Neural progenitor cell (in vitro differentiated cells): ENCODE measurements around the gene SMARCA4. TPM values are rescaled to one million over a fixed set of nuclear protein-coding genes. Genes with fewer than 3 reads are reported as not detected.

Experiments
- DNase-seq: peaks from one replicate; pipeline ENCODE4 v3.0.0-alpha.2; 2016; ENCODE audit warnings: low spot score
- H2AFZ ChIP-seq: fragments of 200-600 bp; sonication (generic); replicated peaks from 2 replicates; pipeline ENCODE4 v1.6.1; 2016; ENCODE audit warnings: antibody characterized with exemption
- H3F3A ChIP-seq: fragments of 200-600 bp; sonication (generic); 2 replicates; pipeline ENCODE4 v1.6.1; 2016; ENCODE audit warnings: antibody characterized with exemption, low read depth
- H3K27ac ChIP-seq: fragments of 200-600 bp; sonication (generic); 2 replicates; pipeline ENCODE4 v1.5.1; 2016; ENCODE audit warnings: mild to moderate bottlenecking
- H3K27me3 ChIP-seq: fragments of 200-600 bp; sonication (generic); 2 replicates; pipeline ENCODE4 v1.6.1; 2016; ENCODE audit warnings: mild to moderate bottlenecking, moderate library complexity
- H3K36me3 ChIP-seq: fragments of 200-600 bp; sonication (generic); 2 replicates; pipeline ENCODE4 v1.5.1; 2016
- H3K4me1 ChIP-seq: fragments of 200-600 bp; sonication (generic); 2 replicates; pipeline ENCODE4 v1.6.1; 2016; ENCODE audit warnings: mixed run types
- H3K4me2 ChIP-seq: fragments of 200-600 bp; sonication (generic); 2 replicates; pipeline ENCODE4 v1.6.1; 2016
- H3K4me3 ChIP-seq: fragments of 200-600 bp; sonication (generic); 2 replicates; pipeline ENCODE4 v1.5.1; 2016
- H3K79me2 ChIP-seq: fragments of 200-600 bp; sonication (generic); 2 replicates; pipeline ENCODE4 v1.6.1; 2016; ENCODE audit warnings: low read depth
- H3K9ac ChIP-seq: fragments of 200-600 bp; sonication (generic); 2 replicates; pipeline ENCODE4 v1.6.1; 2016
- H3K9me3 ChIP-seq: fragments of 200-600 bp; sonication (generic); 2 replicates; pipeline ENCODE4 v1.5.1; 2016; ENCODE audit warnings: low read depth
- H4K20me1 ChIP-seq: fragments of 200-600 bp; sonication (generic); 2 replicates; pipeline ENCODE4 v1.6.1; 2016; ENCODE audit warnings: low read depth
- H3K27ac Mint-ChIP-seq: 3 replicates; pipeline ENCODE4 v1.8.0; 2021; ENCODE audit warnings: mixed read lengths
- H3K27me3 Mint-ChIP-seq: 2 replicates; pipeline ENCODE4 v1.8.0; 2022; ENCODE audit warnings: low read depth, mild to moderate bottlenecking, inconsistent platforms, moderate library complexity, mixed read lengths; ENCODE audit not compliant: insufficient read depth
- H3K36me3 Mint-ChIP-seq: 3 replicates; pipeline ENCODE4 v1.8.0; 2021; ENCODE audit warnings: mixed read lengths
- H3K4me1 Mint-ChIP-seq: 3 replicates; pipeline ENCODE4 v1.8.0; 2021; ENCODE audit warnings: mixed read lengths
- H3K4me3 Mint-ChIP-seq: 3 replicates; pipeline ENCODE4 v1.8.0; 2021; ENCODE audit warnings: mild to moderate bottlenecking, moderate library complexity, mixed read lengths
- H3K9me3 Mint-ChIP-seq: 3 replicates; pipeline ENCODE4 v1.8.0; 2020; ENCODE audit warnings: mixed read lengths
- EZH2 ChIP-seq: fragments of 200-600 bp; sonication (generic); IDR thresholded peaks from 2 replicates; pipeline ENCODE4 v1.6.1; 2017; ENCODE audit warnings: antibody characterized with exemption, mild to moderate bottlenecking, moderate library complexity
- EZH2phosphoT487 ChIP-seq: fragments of 200-600 bp; sonication (generic); IDR thresholded peaks from 2 replicates; pipeline ENCODE4 v1.6.1; 2017; ENCODE audit warnings: antibody characterized with exemption
- total RNA-seq: library from RNA; depleted of rRNA; stranded (reverse); fragments of >200 nt; gene quantifications from 2 replicates; pipeline ENCODE4 v1.2.3, GENCODE V29; 2015; ENCODE audit warnings: low replicate concordance
- TF ChIP-seq, protein P1 (sequence below): fragments of 200-600 bp; sonication (generic); IDR thresholded peaks from 2 replicates; pipeline ENCODE4 v1.5.1; 2017; ENCODE audit warnings: antibody characterized with exemption, mild to moderate bottlenecking

Gene SMARCA4
- total RNA-seq, 1 donor from 2014 or later = 169 TPM

GRCh38 chr19:11061952-11062351 is 101.1 kb downstream of the SMARCA4 start:
- Mint-ChIP-seq H3K4me3 (no peak overlapping the region), H3K27ac (no peak overlapping the region), H3K27me3 (no peaks in the 10 kb centered on the region), H3K36me3 (peaks cover 31% of the 10 kb centered on the region), H3K4me1 (peaks cover 6% of the 10 kb centered on the region), H3K9me3 (no peaks in the 10 kb centered on the region)
- H3K9me3 ChIP-seq = no peaks in the 10 kb centered on the region
- no peaks in the 10 kb centered on the region for H3K27me3 ChIP-seq
- H3K4me2 ChIP-seq = no peak overlapping the region
- H3K79me2 ChIP-seq = no peaks in the 10 kb centered on the region
- H3K4me3 ChIP-seq = no peak overlapping the region
- no peaks in the 10 kb centered on the region for H3K36me3 ChIP-seq
- no peaks in the 10 kb centered on the region for H3F3A ChIP-seq
- DNase-seq = no peak
- no peak overlapping the region for H2AFZ ChIP-seq
- no peak for TF ChIP-seq EZH2
- no peaks in the 10 kb centered on the region for H3K4me1 ChIP-seq
- H3K27ac ChIP-seq = no peak overlapping the region
- H3K9ac ChIP-seq = no peak overlapping the region
- H4K20me1 ChIP-seq = no peaks in the 10 kb centered on the region

GRCh38 chr19:11063434-11063833 is 102.6 kb downstream of the SMARCA4 start:
- Mint-ChIP-seq H3K27ac (no peak overlapping the region), H3K4me3 (no peak overlapping the region), H3K9me3 (peaks cover 2% of the 10 kb centered on the region), H3K4me1 (peaks cover 6% of the 10 kb centered on the region), H3K27me3 (no peaks in the 10 kb centered on the region), H3K36me3 (peaks cover 38% of the 10 kb centered on the region)
- Histone ChIP-seq H3K4me1 (no peaks in the 10 kb centered on the region), H3K36me3 (no peaks in the 10 kb centered on the region), H2AFZ (no peak overlapping the region), H4K20me1 (no peaks in the 10 kb centered on the region), H3K27me3 (no peaks in the 10 kb centered on the region), H3K79me2 (no peaks in the 10 kb centered on the region), H3K9ac (no peak overlapping the region), H3F3A (no peaks in the 10 kb centered on the region), H3K4me3 (no peak overlapping the region), H3K9me3 (no peaks in the 10 kb centered on the region), H3K27ac (no peak overlapping the region), H3K4me2 (no peak overlapping the region)
- DNase-seq = no peak
- TF ChIP-seq EZH2 (no peak), EZH2phosphoT487 (no peak)
- TF ChIP-seq, protein P1, sequence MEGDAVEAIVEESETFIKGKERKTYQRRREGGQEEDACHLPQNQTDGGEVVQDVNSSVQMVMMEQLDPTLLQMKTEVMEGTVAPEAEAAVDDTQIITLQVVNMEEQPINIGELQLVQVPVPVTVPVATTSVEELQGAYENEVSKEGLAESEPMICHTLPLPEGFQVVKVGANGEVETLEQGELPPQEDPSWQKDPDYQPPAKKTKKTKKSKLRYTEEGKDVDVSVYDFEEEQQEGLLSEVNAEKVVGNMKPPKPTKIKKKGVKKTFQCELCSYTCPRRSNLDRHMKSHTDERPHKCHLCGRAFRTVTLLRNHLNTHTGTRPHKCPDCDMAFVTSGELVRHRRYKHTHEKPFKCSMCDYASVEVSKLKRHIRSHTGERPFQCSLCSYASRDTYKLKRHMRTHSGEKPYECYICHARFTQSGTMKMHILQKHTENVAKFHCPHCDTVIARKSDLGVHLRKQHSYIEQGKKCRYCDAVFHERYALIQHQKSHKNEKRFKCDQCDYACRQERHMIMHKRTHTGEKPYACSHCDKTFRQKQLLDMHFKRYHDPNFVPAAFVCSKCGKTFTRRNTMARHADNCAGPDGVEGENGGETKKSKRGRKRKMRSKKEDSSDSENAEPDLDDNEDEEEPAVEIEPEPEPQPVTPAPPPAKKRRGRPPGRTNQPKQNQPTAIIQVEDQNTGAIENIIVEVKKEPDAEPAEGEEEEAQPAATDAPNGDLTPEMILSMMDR = no peak

- DNase-seq = no peak
- H3K36me3 Mint-ChIP-seq = peaks cover 39% of the 10 kb centered on the region
- H4K20me1 ChIP-seq = no peaks in the 10 kb centered on the region
- H3K9me3 Mint-ChIP-seq = peaks cover 2% of the 10 kb centered on the region
- no peak overlapping the region for H3K4me3 ChIP-seq
- no peaks in the 10 kb centered on the region for H3K9me3 ChIP-seq
- H3K27me3 ChIP-seq = no peaks in the 10 kb centered on the region
- peaks cover 5% of the 10 kb centered on the region for H3F3A ChIP-seq
- H3K79me2 ChIP-seq = no peaks in the 10 kb centered on the region
- peak overlapping the region; percentile 91 for H3K27ac Mint-ChIP-seq
- peaks cover 9% of the 10 kb centered on the region for H3K4me1 Mint-ChIP-seq
- H3K4me2 ChIP-seq = no peak overlapping the region
- H3K4me1 ChIP-seq = no peaks in the 10 kb centered on the region
- no peak overlapping the region for H2AFZ ChIP-seq
- H3K27me3 Mint-ChIP-seq = peaks cover 2% of the 10 kb centered on the region
- H3K4me3 Mint-ChIP-seq = no peak overlapping the region
- H3K27ac ChIP-seq = peak overlapping the region; percentile 37
- H3K36me3 ChIP-seq = no peaks in the 10 kb centered on the region
- no peak for TF ChIP-seq EZH2
- TF ChIP-seq, protein P1 = no peak
- no peak for TF ChIP-seq EZH2phosphoT487
- H3K9ac ChIP-seq = no peak overlapping the region
Measured at GRCh38 chr19:11064831-11065303, 104.0 kb downstream of the SMARCA4 start.

- Mint-ChIP-seq H3K4me1 (peaks cover 9% of the 10 kb centered on the region), H3K27ac (no peak overlapping the region), H3K9me3 (peaks cover 2% of the 10 kb centered on the region), H3K27me3 (peaks cover 2% of the 10 kb centered on the region), H3K36me3 (peaks cover 33% of the 10 kb centered on the region), H3K4me3 (no peak overlapping the region)
- Histone ChIP-seq H3K79me2 (no peaks in the 10 kb centered on the region), H3K9me3 (no peaks in the 10 kb centered on the region), H3K4me1 (no peaks in the 10 kb centered on the region), H3K4me3 (no peak overlapping the region), H2AFZ (no peak overlapping the region), H3K27me3 (no peaks in the 10 kb centered on the region), H3K4me2 (no peak overlapping the region), H3K36me3 (no peaks in the 10 kb centered on the region), H3K27ac (no peak overlapping the region), H4K20me1 (no peaks in the 10 kb centered on the region), H3F3A (peaks cover 5% of the 10 kb centered on the region), H3K9ac (no peak overlapping the region)
- TF ChIP-seq EZH2 (no peak), EZH2phosphoT487 (no peak)
- TF ChIP-seq, protein P1 = no peak
- DNase-seq = no peak
Measured at GRCh38 chr19:11066326-11066725, 105.5 kb downstream of the SMARCA4 start.
